GM12878 (cell line): ENCODE data around the gene UNC13D. TPM values are rescaled to one million over a fixed set of nuclear protein-coding genes. Genes with fewer than 3 reads are reported as not detected.

Source experiments
- ATAC-seq: fragments of 200-7000 bp; cut with Tn5 transposase; 3 replicates; pipeline ENCODE4 v1.9.1; 2020; ENCODE audit warnings: mild to moderate bottlenecking, moderate library complexity
- BruUV-seq: library from RNA; stranded (reverse); fragments of 400-500 nt; replicated peaks from 2 replicates; lab custom pipeline; 2021; lab: Mats Ljungman, UMichigan
- CTCF ChIA-PET: fragments of 300-600 bp; sonication (Branson Sonifier 250); formaldehyde crosslinking; extraction: SDS; loops from one replicate; lab custom pipeline; 2021; ENCODE audit warnings: inconsistent platforms; lab: Yijun Ruan, JAX
- POLR2A ChIA-PET: fragments of 350-600 bp; formaldehyde crosslinking; extraction: SDS; loops from one replicate; lab custom pipeline; 2021; ENCODE audit warnings: inconsistent platforms; lab: Charles Lee
- RAD21 ChIA-PET: fragments of 300-600 bp; sonication (Branson Sonifier 250); formaldehyde crosslinking; loops from one replicate; lab custom pipeline; 2023; ENCODE audit warnings: antibody characterized with exemption; ENCODE audit not compliant: unreplicated experiment; lab: Charles Lee
- SMC1A ChIA-PET: fragments of 300-600 bp; sonication (Branson Sonifier 250); formaldehyde crosslinking; loops from one replicate; lab custom pipeline; 2023; ENCODE audit not compliant: unreplicated experiment, uncharacterized antibody; lab: Charles Lee
- DNase-seq: peaks from one replicate; pipeline ENCODE4 v3.0.0-alpha.2; 2011; ENCODE audit warnings: low read depth, low spot score
- FAIRE-seq: peaks from 3 replicates; lab custom pipeline; 2011; peaks lifted over from hg19 to GRCh38; lab: Jason Lieb, UNC
- H2AFZ ChIP-seq: 2 replicates; pipeline ENCODE4 v1.6.0; 2011; ENCODE audit warnings: low read depth, low read length, control low read depth; ENCODE audit not compliant: control insufficient read depth
- H3K27ac ChIP-seq: 2 replicates; pipeline ENCODE4 v1.5.1; 2011; ENCODE audit warnings: control low read depth; ENCODE audit not compliant: control insufficient read depth, insufficient read depth
- H3K27me3 ChIP-seq, 2 experiments: replicated peaks in 1 of 2; 2 replicates each; pipeline versions ENCODE4 v1.6.0 to v1.6.1; 2011; ENCODE audit warnings: low read length in 1 of 2; ENCODE audit not compliant: control insufficient read depth in 2 of 2, insufficient read depth in 2 of 2
- H3K36me3 ChIP-seq, 2 experiments: 2 replicates each; pipeline ENCODE4 v1.5.1; 2011; ENCODE audit warnings: low read length in 1 of 2; ENCODE audit not compliant: control insufficient read depth in 2 of 2, insufficient read depth in 2 of 2
- H3K4me1 ChIP-seq: 2 replicates; pipeline ENCODE4 v1.6.1; 2011; ENCODE audit warnings: mild to moderate bottlenecking, low read length, moderate library complexity, mixed read lengths; ENCODE audit not compliant: control insufficient read depth, insufficient read depth
- H3K4me2 ChIP-seq: 2 replicates; pipeline ENCODE4 v1.6.0; 2011; ENCODE audit warnings: control low read depth; ENCODE audit not compliant: control insufficient read depth, insufficient read depth
- H3K4me3 ChIP-seq: fragments of 200-600 bp; sonication (generic); 2 replicates; pipeline ENCODE4 v1.5.1; 2016
- H3K79me2 ChIP-seq: 2 replicates; pipeline ENCODE4 v1.6.0; 2011; ENCODE audit warnings: low read length; ENCODE audit not compliant: control insufficient read depth, insufficient read depth
- H3K9ac ChIP-seq: 2 replicates; pipeline ENCODE4 v1.8.0; 2011; ENCODE audit warnings: low read length, control low read depth, mixed read lengths; ENCODE audit not compliant: control insufficient read depth, insufficient read depth
- H3K9me3 ChIP-seq: replicated peaks from 3 replicates; pipeline ENCODE4 v1.5.1; 2011; ENCODE audit warnings: mild to moderate bottlenecking, low read length; ENCODE audit not compliant: control insufficient read depth, insufficient read depth
- H4K20me1 ChIP-seq: 2 replicates; pipeline ENCODE4 v1.6.0; 2011; ENCODE audit not compliant: control insufficient read depth, insufficient read depth
- BCLAF1 ChIP-seq: fragments of 450-650 bp; IDR thresholded peaks from 2 replicates; pipeline ENCODE4 v1.6.1; 2017; ENCODE audit warnings: antibody characterized with exemption, mild to moderate bottlenecking, moderate library complexity
- FOS ChIP-seq: IDR thresholded peaks from 3 replicates; pipeline ENCODE4 v1.6.1; 2011; ENCODE audit warnings: borderline replicate concordance; ENCODE audit not compliant: insufficient read length; ENCODE audit errors: extremely low read depth
- NFYA ChIP-seq: IDR thresholded peaks from 2 replicates; pipeline ENCODE4 v1.6.1; 2011; ENCODE audit warnings: low read depth, mild to moderate bottlenecking, low read length, improper control_type of control experiment, borderline replicate concordance
- POLR2A ChIP-seq: IDR thresholded peaks from 2 replicates; pipeline ENCODE4 v1.6.1; 2011; ENCODE audit warnings: low read depth, mild to moderate bottlenecking, low read length
- WGBS: methylation state at CpG from one replicate; pipeline ENCODE4 v1.1.6; 2016; ENCODE audit warnings: low lambda C conversion rate; ENCODE audit not compliant: insufficient replicate concordance, insufficient coverage; ENCODE audit errors: missing lambda C conversion rate; 5-methylcytosine and 5-hydroxymethylcytosine counted together
- in situ Hi-C: fragments of 300-500 bp; cut with MboI; formaldehyde crosslinking; loops from 9 replicates; pipeline ENCODE4 v1.14.3; 2018; ENCODE audit warnings: mixed read lengths
- intact Hi-C: fragments of 100-400 bp; cut with micrococcal nuclease; formaldehyde crosslinking; loops from one replicate; pipeline ENCODE4 v1.14.2; 2022; ENCODE audit not compliant: unreplicated experiment
- polyA plus RNA-seq, 11 experiments: library from polyadenylated mRNA; depleted of rRNA in 4 of 11; unstranded in 6 of 11; stranded (reverse) in 5 of 11; fragments of >200 nt; fragmentation: Nextera tagmentation in 4 of 11; fragmentation: Illumina TruSeq in 1 of 11; extraction: Ambion mirVana in 4 of 11; extraction: Trizol in 1 of 11; gene quantifications; 1 replicate in 1 of 11; 2 replicates in 10 of 11; pipeline versions ENCODE4 v1.2.1 to v1.2.3, GENCODE V29; 2011 to 2016; ENCODE audit warnings: inconsistent platforms in 2 of 11, missing spikeins in 2 of 11, low read depth in 1 of 11
- total RNA-seq, 4 experiments: library from RNA; depleted of rRNA in 3 of 4; stranded (reverse); fragments of >200 nt in 3 of 4; fragmentation: Illumina TruSeq in 1 of 4; extraction: Trizol in 1 of 4; gene quantifications; 2 replicates each; pipeline versions ENCODE4 v1.2.1 to v1.2.3, GENCODE V29; 2013 to 2021

The UNC13D gene
- total and polyA plus RNA-seq, 10 of the 15 experiments (the other 5 are each of a cell fraction or from before 2014, with no cell fraction given) = 0.32 to 63.9 (median 25.2) TPM

GRCh38 chr17:75815399-75815798 lies 28.8 kb downstream of the UNC13D start (continued):
- TF ChIP-seq BCLAF1 = no peak
- no peak for TF ChIP-seq NFYA

GRCh38 chr17:75814900-75815373 lies 29.3 kb downstream of the UNC13D start:
- H3K36me3 ChIP-seq = peaks cover 32 to 37% of the 10 kb centered on the region in 2 experiments; a peak in 3 of 4 replicates
- no peaks in the 10 kb centered on the region for H3K79me2 ChIP-seq
- no peak for ATAC-seq
- POLR2A ChIA-PET = interaction anchor here (1.4 kb wide), 1 partner anchor 12 kb away, joined by 3 read pairs; no protein-coding TSS in a partner anchor
- WGBS = 77% methylated on average over 13 of the region's 13 CpGs
- no peak overlapping the region for H3K27ac ChIP-seq
- no peaks in the 10 kb centered on the region for H4K20me1 ChIP-seq
- TF ChIP-seq FOS = no peak
- TF ChIP-seq POLR2A = peak; percentile 24; the same call in 1 of the 2 replicates
- TF ChIP-seq, all 136 proteins: peak for 1
- RAD21 ChIA-PET = interaction anchor here (0.9 kb wide), 1 partner anchor 50 kb away, joined by 3 read pairs; the partner anchor contains the start of gene GALK1
- no TSS peak for BruUV-seq
- Histone ChIP-seq H3K4me1 (no peaks in the 10 kb centered on the region), H3K9ac (no peak overlapping the region), H3K27me3 (no peaks in the 10 kb centered on the region), H3K4me2 (no peak overlapping the region), H2AFZ (no peak overlapping the region), H3K4me3 (no peak overlapping the region), H3K9me3 (no peaks in the 10 kb centered on the region)
- in situ Hi-C loops = no loop called here
- CTCF ChIA-PET = interaction anchor here (0.5 to 1.3 kb wide), 3 partner anchors 35 to 792 kb away, joined by 3 to 4 read pairs (median 4); partner anchors contain the start of gene WBP2
- SMC1A ChIA-PET = no interaction called here
- intact Hi-C loops = no loop called here
- DNase-seq (no peak), FAIRE-seq (no peak)
